NCI-H1417 treated with DMSO at 0.1 percent for 48 hours (cell line): Measurements from ENCODE around the gene MMADHC.
"Not testable (repeated sequence)": the region's sequence is repeated elsewhere in the genome, so short reads cannot be mapped to it uniquely, and the experiment has no call there.

Experiments
- DNase-seq: peaks from one replicate; lab custom pipeline; 2025; lab: John Stamatoyannopoulos, UW

Gene MMADHC

GRCh38 chr2:149595056-149595963 is 7.7 kb upstream of the MMADHC start:
- DNase-seq: no peak

GRCh38 chr2:149594411-149594810 is 6.8 kb upstream of the MMADHC start:
- DNase-seq: no peak

- DNase-seq: no peak
These were observed 444 bp upstream of the MMADHC start for GRCh38 chr2:149587950-149588487.

- no peak for DNase-seq
These were observed 716 bp downstream of the MMADHC start for GRCh38 chr2:149586898-149587219.

- DNase-seq: no peak
These were observed 1.5 kb downstream of the MMADHC start for GRCh38 chr2:149586063-149586462.

GRCh38 chr2:149585166-149585885 is 2.2 kb downstream of the MMADHC start:
- DNase-seq: no peak

- no peak for DNase-seq
These were observed 7.3 kb downstream of the MMADHC start for GRCh38 chr2:149579972-149580882.

- no peak for DNase-seq
These were observed 10.3 kb downstream of the MMADHC start for GRCh38 chr2:149577269-149577668.

GRCh38 chr2:149575752-149576151 is 11.8 kb downstream of the MMADHC start:
- no peak for DNase-seq

GRCh38 chr2:149575277-149575676 is 12.3 kb downstream of the MMADHC start:
- DNase-seq: no peak

- no peak for DNase-seq
These were observed 13.8 kb downstream of the MMADHC start for GRCh38 chr2:149573760-149574159.

- no peak for DNase-seq
These were observed 15.2 kb downstream of the MMADHC start for GRCh38 chr2:149572102-149572953.

- DNase-seq: no peak
These were observed 19.4 kb downstream of the MMADHC start for GRCh38 chr2:149568138-149568537.

- DNase-seq: no peak
These were observed 20.9 kb downstream of the MMADHC start for GRCh38 chr2:149566652-149567051.

GRCh38 chr2:149565625-149566024 is 21.9 kb downstream of the MMADHC start:
- DNase-seq: not testable (repeated sequence)

- DNase-seq: no peak
These were observed 22.6 kb downstream of the MMADHC start for GRCh38 chr2:149564983-149565382.

- no peak for DNase-seq
These were observed 23.5 kb downstream of the MMADHC start for GRCh38 chr2:149564097-149564496.

- DNase-seq: peak; percentile 33
These were observed 25.3 kb downstream of the MMADHC start for GRCh38 chr2:149562324-149562723.

GRCh38 chr2:149561309-149561926 is 26.2 kb downstream of the MMADHC start:
- peak; percentile 16 for DNase-seq

GRCh38 chr2:149559341-149560068 is 28.1 kb downstream of the MMADHC start:
- no peak for DNase-seq
